ENCODE measurements around the gene GLYR1.

The GLYR1 gene

GRCh38 chr16:4796982-4797804, 49.9 kb downstream of the GLYR1 start:
- Histone ChIP-seq H3K36me3 (replicated peaks; ENCODE audit: insufficient read depth, low read length) (no peaks in the 10 kb centered on the region), H4K20me1 (ENCODE audit: insufficient read depth, low read length) (no peaks in the 10 kb centered on the region)

GRCh38 chr16:4795828-4796572, 51.1 kb downstream of the GLYR1 start:
- Histone ChIP-seq H3K79me2 (ENCODE audit: low read length) (no peaks in the 10 kb centered on the region), H3K27ac (ENCODE audit: low read length) (no peak overlapping the region), H2AFZ (ENCODE audit: low read length) (no peak overlapping the region), H3K4me2 (ENCODE audit: low read depth, low read length) (no peak overlapping the region), H4K20me1 (ENCODE audit: insufficient read depth, low read length) (no peaks in the 10 kb centered on the region), H3K9ac (ENCODE audit: low read length) (no peak overlapping the region), H3K9me2 (replicated peaks; ENCODE audit: insufficient read depth, low read length) (no peaks in the 10 kb centered on the region), H3K4me3 (ENCODE audit: low read length) (no peak overlapping the region), H3K27me3 (replicated peaks; ENCODE audit: insufficient read depth, low read length) (no peaks in the 10 kb centered on the region), H3K4me1 (ENCODE audit: low read length) (no peaks in the 10 kb centered on the region), H3K9me3 (replicated peaks; ENCODE audit: insufficient read depth, low read length) (no peaks in the 10 kb centered on the region), H3F3A (ENCODE audit: insufficient read depth, low read length) (no peaks in the 10 kb centered on the region), H3K36me3 (replicated peaks; ENCODE audit: insufficient read depth, low read length) (no peaks in the 10 kb centered on the region)
- no peak for DNase-seq
- TF ChIP-seq CTCF (IDR thresholded peaks at IDR 0.05; ENCODE audit: low read length) = no peak

More at GRCh38 chr16:4796982-4797804, 49.9 kb downstream of the GLYR1 start:
- Histone ChIP-seq H3K9me3 (replicated peaks; ENCODE audit: insufficient read depth, low read length) (no peaks in the 10 kb centered on the region), H3K27me3 (replicated peaks; ENCODE audit: insufficient read depth, low read length) (no peaks in the 10 kb centered on the region), H3K4me2 (ENCODE audit: low read depth, low read length) (no peak overlapping the region), H3K27ac (ENCODE audit: low read length) (no peak overlapping the region), H3K79me2 (ENCODE audit: low read length) (no peaks in the 10 kb centered on the region), H3K4me1 (ENCODE audit: low read length) (0 out of 2 replicates have a peak, but pooled peaks cover 3% of the 10 kb centered on the region), H3K9me2 (replicated peaks; ENCODE audit: insufficient read depth, low read length) (no peaks in the 10 kb centered on the region), H3K4me3 (ENCODE audit: low read length) (no peak overlapping the region), H3K9ac (ENCODE audit: low read length) (no peak overlapping the region), H2AFZ (ENCODE audit: low read length) (no peak overlapping the region), H3F3A (ENCODE audit: insufficient read depth, low read length) (peaks cover 7% of the 10 kb centered on the region)
- no peak for TF ChIP-seq EZH2 (optimal IDR thresholded peaks at IDR 0.05; ENCODE audit: low read depth, low read length)
- DNase-seq = no peak

GRCh38 chr16:4795181-4795827, 51.8 kb downstream of the GLYR1 start, which contains the start of gene SMIM22:
SMIM22 (plus strand) TSS chr16:4795369; CDS start chr16:4795735, 366 bp downstream.
- no peaks in the 10 kb centered on the region for H3K9me2 ChIP-seq (replicated peaks; ENCODE audit: insufficient read depth, low read length)
- H3K27me3 ChIP-seq (replicated peaks; ENCODE audit: insufficient read depth, low read length) = no peaks in the 10 kb centered on the region
- no peak within 1 kb of the TSS for H3K4me2 ChIP-seq (ENCODE audit: low read depth, low read length)
- no peaks in the 10 kb centered on the region for H3K79me2 ChIP-seq (ENCODE audit: low read length)
- H4K20me1 ChIP-seq (ENCODE audit: insufficient read depth, low read length) = no peaks in the 10 kb centered on the region
- H3K4me1 ChIP-seq (ENCODE audit: low read length) = no peaks in the 10 kb centered on the region
- H3F3A ChIP-seq (ENCODE audit: insufficient read depth, low read length) = no peaks in the 10 kb centered on the region
- H3K4me3 ChIP-seq (ENCODE audit: low read length) = no peak within 1 kb of the TSS
- H2AFZ ChIP-seq (ENCODE audit: low read length) = no peak within 1 kb of the TSS
- no peak for DNase-seq
- H3K27ac ChIP-seq (ENCODE audit: low read length) = no peak within 1 kb of the TSS
- no peak within 1 kb of the TSS for H3K9ac ChIP-seq (ENCODE audit: low read length)
- no peaks in the 10 kb centered on the region for H3K9me3 ChIP-seq (replicated peaks; ENCODE audit: insufficient read depth, low read length)
- no peaks in the 10 kb centered on the region for H3K36me3 ChIP-seq (replicated peaks; ENCODE audit: insufficient read depth, low read length)
- TF ChIP-seq CTCF (IDR thresholded peaks at IDR 0.05; ENCODE audit: low read length) (no peak), EZH2phosphoT487 (IDR thresholded peaks at IDR 0.05; ENCODE audit: low read length) (no peak), EZH2 (optimal IDR thresholded peaks at IDR 0.05; ENCODE audit: low read depth, low read length) (no peak)

Measured in MM.1S (cell line).